GM21737 (cell line): ENCODE results near the gene EFNA4.
"Not testable (repeated sequence)": the region's sequence is repeated elsewhere in the genome, so short reads cannot be mapped to it uniquely, and the experiment has no call there.

ENCODE experiments used
- ATAC-seq: cut with Tn5 transposase; IDR thresholded peaks from one replicate; pipeline ENCODE4 v1.9.1; 2021; ENCODE audit warnings: mild to moderate bottlenecking, moderate library complexity; ENCODE audit not compliant: unreplicated experiment

The EFNA4 gene

DNA sequence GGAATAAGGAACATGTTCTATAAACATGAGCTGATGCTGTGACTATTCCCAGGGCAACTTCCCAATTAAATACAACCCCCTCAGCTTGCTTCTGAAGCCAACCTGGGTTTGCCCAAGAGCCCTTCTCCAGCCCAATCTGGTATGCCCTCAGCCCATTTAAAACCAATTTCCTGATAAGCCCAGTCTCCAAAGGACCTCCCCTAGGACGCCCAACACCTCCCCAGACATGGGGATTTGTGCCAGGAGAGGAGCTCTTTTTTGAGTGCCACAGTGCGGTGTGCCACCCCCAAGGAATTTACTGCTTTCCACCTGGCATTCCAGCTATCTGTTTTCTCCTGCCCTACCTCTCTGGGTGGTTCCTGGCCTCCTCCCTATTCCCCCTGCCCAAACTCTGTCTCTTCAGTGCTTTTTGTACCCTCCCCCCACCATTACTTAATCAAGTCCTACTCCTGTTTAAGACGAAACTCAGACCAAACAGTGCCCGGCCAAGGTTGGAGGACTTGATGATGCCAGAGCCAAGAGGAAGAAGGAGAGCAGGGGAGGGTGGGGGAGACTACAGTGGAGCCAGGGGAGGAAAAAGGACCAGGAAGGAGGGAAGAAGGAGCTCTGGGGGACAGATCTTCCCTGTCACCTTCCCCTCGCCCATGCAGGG, 52.7 kb downstream of the EFNA4 start:
- no peak for ATAC-seq

DNA sequence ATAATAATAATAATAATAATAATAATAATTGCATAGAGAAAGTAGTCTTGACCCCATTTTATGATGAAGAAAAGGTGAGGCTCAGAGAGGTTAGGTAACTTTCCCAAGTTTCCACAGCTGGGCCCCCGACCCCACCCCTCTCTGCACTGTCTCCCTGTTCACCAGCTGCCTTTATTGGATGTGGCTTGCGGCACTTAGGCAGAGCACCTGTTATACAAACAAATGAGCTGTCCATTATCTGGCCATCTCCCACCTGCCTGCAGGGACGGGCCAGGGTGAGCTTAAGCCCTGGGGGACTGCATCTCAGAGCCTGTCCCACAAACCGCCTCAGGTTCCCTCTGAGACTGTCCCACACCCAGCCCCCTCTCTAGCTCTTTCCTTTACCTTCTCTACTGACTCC, 54.1 kb downstream of the EFNA4 start:
- ATAC-seq = no peak

DNA sequence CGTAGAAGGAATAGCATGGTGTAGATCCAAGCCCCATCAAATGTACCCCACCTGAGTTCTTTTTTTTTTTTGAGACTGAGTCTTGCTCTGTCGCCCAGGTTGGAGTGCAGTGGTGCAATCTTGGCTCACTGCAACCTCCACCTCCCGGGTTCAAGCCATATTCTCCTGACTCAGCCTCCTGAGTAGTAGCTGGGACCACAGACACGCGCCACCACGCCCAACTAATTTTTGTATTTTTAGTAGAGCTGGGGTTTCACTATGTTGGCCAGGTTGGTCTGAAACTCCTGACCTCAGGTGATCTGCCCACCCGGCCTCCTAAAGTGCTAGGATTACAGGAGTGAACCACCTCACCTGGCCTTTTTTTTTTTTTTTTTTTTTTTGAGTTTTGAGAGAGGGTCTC, 54.5 kb downstream of the EFNA4 start:
- not testable (repeated sequence) for ATAC-seq
